OCI-M2 (cell line): ENCODE measurements around the gene CCR4.
"Not testable (repeated sequence)": the region's sequence is repeated elsewhere in the genome, so short reads cannot be mapped to it uniquely, and the experiment has no call there.

Source experiments
- DNase-seq: peaks from one replicate; lab custom pipeline; 2025; ENCODE audit not compliant: unreplicated experiment; lab: John Stamatoyannopoulos, UW

CCR4 gene

GRCh38 chr3:32951410-32951811, at the start of gene CCR4:
Gene CCR4, plus strand, starts transcription at chr3:32951644. Its CDS starts 1,779 bp downstream, at chr3:32953423.
- peak; percentile 23 for DNase-seq

- DNase-seq = not testable (repeated sequence)
Measured at GRCh38 chr3:32902887-32903371, 48.5 kb upstream of the CCR4 start.

GRCh38 chr3:32903953-32904352, 47.5 kb upstream of the CCR4 start:
- no peak for DNase-seq

GRCh38 chr3:32909999-32910398, 41.4 kb upstream of the CCR4 start:
- no peak for DNase-seq

GRCh38 chr3:32910954-32911353, 40.5 kb upstream of the CCR4 start:
- no peak for DNase-seq

GRCh38 chr3:32912046-32912445, 39.4 kb upstream of the CCR4 start:
- DNase-seq = no peak

- DNase-seq = no peak
Measured at GRCh38 chr3:32913790-32914446, 37.5 kb upstream of the CCR4 start.

- no peak for DNase-seq
Measured at GRCh38 chr3:32919920-32920319, 31.5 kb upstream of the CCR4 start.

GRCh38 chr3:32922078-32922477, 29.4 kb upstream of the CCR4 start:
- no peak for DNase-seq

- DNase-seq = no peak
Measured at GRCh38 chr3:32930161-32930560, 21.3 kb upstream of the CCR4 start.

GRCh38 chr3:32931273-32931672, 20.2 kb upstream of the CCR4 start:
- not testable (repeated sequence) for DNase-seq

GRCh38 chr3:32934150-32934742, 17.2 kb upstream of the CCR4 start:
- DNase-seq = no peak

GRCh38 chr3:32937331-32937730, 14.1 kb upstream of the CCR4 start:
- no peak for DNase-seq

GRCh38 chr3:32939531-32940284, 11.7 kb upstream of the CCR4 start:
- not testable (repeated sequence) for DNase-seq

- DNase-seq = no peak
Measured at GRCh38 chr3:32940726-32941125, 10.7 kb upstream of the CCR4 start.

GRCh38 chr3:32945136-32945535, 6.3 kb upstream of the CCR4 start:
- no peak for DNase-seq

GRCh38 chr3:32945598-32945997, 5.8 kb upstream of the CCR4 start:
- not testable (repeated sequence) for DNase-seq

GRCh38 chr3:32946973-32947788, 4.3 kb upstream of the CCR4 start:
- DNase-seq = no peak

GRCh38 chr3:32947789-32948238, 3.6 kb upstream of the CCR4 start:
- peak; percentile 79 for DNase-seq

GRCh38 chr3:32948625-32949445, 2.6 kb upstream of the CCR4 start:
- DNase-seq = no peak
